Measurements from ENCODE around the gene GUCA2A.

GUCA2A gene

GRCh38 chr1:42176902-42177519 lies 12.5 kb upstream of the GUCA2A start:
- peak; percentile 26 for DNase-seq

DNA sequence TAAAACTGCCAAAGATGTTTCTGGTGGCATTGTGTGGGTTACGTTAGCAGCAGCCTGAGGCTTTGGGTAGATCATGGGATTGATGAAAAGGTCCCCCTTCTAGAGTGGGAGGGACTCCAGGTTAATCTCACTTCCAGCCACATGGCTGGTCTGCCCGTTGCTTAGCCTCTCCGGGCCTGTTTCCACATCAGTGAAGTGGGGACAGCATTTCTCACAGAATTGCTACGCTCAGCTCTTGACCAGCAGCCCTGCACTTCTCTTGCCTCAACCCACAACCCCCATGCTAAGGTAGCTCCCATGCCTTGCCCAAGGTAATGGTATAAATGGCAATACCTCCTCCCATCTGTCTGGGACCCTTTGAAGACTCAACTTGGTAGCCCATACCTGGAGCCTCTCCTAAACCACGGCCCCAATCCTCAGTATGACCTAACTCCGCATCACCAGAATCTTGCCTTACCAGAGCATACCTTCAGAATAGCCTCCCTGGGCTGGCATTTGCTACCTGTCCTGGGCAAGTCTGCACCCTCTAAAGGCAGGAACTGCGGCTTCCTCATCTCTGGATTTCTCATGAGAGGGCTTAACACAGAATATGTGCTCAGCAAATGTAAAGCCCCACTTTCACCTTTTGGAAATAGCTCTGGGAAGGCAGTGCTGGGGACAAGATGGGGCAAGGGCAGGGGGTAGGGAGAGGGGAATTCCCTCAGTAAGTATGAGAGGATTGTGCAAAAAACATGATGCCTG lies 10.9 kb upstream of the GUCA2A start:
- DNase-seq, result no peak

DNA sequence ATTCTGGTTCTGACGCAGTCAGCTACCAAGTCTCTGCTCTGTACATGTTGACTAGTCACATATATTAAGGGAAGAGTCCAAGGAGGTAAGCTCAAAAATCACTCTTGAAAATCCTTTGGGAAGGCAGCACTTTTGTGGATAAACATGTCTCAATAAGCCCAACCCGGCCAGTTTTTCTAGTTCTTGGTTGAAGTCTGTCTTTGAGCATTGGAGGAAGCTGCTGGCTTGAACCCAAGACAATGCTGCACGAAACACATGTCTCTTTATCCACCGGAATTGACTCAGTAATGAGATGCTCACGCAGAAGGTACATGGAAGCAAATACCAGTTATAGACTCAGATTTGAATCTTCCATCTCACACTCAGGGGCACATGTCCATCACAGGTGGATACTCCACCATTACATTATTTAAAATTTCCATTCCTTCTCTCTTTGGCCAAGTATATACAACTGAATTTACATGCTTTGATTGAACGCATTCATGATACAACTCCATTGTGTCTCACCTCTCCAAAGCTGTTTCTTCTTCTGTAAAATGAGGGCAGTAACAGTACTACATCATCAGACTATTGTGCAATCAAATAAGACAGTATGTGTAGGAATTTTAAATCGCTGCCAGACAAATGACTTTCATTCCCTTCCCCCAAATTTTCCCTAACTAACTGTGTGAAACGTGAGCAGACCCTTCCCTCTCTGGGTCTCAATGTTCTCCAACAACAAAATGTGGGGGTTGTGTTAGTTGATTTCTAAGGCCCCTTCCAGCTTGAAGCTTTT lies 9.6 kb upstream of the GUCA2A start:
- no peak for DNase-seq

- DNase-seq, result peak; percentile 11
Observed at GRCh38 chr1:42173155-42173933, 8.8 kb upstream of the GUCA2A start.

- DNase-seq, result no peak
Observed at GRCh38 chr1:42172381-42173133, 8.0 kb upstream of the GUCA2A start.

DNA sequence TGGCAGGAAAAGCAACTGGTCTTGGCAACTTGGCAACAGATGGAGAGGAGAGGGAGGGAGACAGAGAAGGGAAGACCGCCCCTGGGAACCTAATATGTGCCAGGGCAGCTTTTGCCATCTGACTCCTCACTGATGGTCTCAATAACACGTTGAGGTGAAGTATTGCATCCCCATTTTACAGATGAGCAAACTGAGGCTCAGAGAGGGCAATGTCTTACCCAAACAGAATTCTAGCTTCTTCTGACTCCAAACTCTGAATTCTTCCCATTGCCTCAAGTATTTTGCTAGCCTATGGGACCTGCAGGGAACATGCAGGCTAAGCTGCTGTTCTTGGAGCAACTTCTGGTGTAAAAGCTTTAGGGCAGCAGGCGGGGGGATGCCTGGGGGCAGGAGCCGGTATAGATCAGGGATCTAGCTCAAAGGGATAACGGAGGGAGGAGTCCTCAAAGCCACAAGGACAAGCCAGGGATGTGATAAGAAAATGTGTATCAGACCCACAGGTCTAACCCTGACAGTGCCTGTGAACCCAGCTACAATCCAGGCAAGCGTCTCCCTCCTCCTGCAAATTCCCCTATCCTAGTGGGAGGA lies 7.2 kb upstream of the GUCA2A start:
- DNase-seq, result no peak

GRCh38 chr1:42170779-42171621 lies 6.5 kb upstream of the GUCA2A start:
- no peak for DNase-seq

DNA sequence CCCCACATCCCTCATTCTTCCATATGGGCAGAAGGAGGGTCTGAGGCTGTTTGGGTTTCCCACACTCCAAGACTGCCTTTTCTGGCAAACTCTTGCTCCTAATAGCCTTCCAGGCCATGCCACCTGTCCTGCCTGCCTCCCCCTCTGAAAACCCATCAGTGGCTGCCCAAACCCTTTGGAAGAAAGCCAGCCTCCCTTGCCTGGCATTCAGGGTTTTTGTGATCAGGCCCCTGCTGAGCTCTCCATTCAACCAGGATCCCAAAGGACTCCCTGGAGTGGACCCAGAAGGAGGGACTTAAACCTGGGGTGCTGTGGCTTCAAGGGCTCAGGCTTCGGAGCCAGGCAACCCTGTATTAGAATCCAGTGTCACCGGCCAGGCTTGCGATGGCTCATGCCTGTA lies 4.2 kb upstream of the GUCA2A start:
- DNase-seq, result no peak

DNA sequence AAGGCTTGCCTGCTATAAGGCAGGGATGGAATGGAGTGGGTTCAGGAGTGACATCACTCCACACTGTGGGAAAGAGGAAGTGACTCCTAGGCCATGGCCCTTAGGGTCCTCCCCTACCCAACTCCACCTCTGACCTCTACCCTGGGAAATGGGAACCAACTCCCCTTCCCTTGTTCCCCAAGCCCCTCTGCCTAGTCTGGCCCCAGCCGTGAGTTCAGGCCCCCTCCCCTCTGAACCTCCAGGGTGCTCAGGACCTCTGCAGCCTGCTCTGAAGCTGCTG lies 3.8 kb upstream of the GUCA2A start:
- no peak for DNase-seq

GRCh38 chr1:42167611-42168390 lies 3.3 kb upstream of the GUCA2A start:
- DNase-seq, result no peak

- peak; percentile 85 for DNase-seq
Observed at GRCh38 chr1:42165511-42166210, 1.1 kb upstream of the GUCA2A start.

GRCh38 chr1:42163536-42164503 lies 725 bp downstream of the GUCA2A start:
- no peak for DNase-seq

DNA sequence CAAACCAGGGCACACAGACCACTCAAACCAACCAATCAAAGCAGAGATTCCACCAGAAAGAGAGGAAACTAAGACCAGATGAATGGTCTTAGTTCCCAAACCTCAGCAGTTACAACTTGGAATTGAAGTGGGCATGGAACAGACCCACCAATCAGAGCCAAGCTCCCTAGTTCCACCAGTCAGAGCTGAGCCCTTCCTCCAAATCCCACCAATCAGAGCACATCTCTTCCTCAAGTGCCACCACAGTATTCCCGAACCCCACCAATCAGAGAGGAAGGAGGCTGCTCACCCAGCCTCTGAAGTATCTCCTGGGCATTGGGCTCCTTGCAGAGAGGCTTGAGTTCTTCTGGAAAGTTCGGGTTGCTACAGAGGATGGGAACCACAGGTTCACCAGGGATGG lies 1.4 kb downstream of the GUCA2A start:
- DNase-seq, result no peak

DNA sequence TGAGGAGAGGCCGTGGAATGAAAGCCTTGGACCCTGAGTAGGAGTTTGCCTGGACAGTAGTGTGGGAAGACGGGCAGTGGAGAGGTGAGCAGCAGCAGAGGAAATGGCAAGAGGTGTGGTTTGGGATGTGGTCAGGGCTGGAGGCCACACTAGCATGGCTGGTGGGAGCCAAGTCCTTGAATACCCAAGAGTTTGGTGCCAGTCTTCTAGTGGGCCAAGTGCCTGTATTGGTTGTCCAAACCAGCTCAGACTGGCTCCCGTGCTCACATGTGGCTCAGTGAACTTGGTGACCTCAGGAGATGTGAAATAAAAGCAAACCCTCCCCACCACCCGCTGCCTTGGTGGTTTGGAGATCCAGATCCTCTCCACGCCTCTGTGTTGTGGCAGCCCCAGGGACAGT lies 2.4 kb downstream of the GUCA2A start:
- no peak for DNase-seq

GRCh38 chr1:42158189-42158588 lies 6.4 kb downstream of the GUCA2A start:
- no peak for DNase-seq

GRCh38 chr1:42157667-42158066 lies 6.9 kb downstream of the GUCA2A start:
- peak; percentile 23 for DNase-seq

DNA sequence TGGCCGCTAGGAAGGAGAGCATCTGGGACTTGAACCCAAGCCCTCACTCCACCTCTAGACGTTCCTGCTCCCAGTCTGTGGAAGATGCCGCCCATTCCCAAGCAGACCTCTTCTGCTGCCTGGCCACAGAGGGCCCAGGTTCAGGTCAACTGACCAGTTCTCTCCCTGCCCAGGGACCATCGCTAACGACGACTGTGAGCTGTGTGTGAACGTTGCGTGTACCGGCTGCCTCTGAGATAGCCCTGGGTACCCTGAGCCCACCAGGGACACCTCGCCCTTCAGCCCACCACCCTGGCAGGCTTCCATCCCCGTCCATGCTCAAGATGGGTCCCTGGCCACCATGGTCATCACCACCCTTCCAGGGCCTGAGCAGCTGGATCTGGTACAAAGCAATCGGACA lies 9.2 kb downstream of the GUCA2A start:
- DNase-seq, result no peak

DNA sequence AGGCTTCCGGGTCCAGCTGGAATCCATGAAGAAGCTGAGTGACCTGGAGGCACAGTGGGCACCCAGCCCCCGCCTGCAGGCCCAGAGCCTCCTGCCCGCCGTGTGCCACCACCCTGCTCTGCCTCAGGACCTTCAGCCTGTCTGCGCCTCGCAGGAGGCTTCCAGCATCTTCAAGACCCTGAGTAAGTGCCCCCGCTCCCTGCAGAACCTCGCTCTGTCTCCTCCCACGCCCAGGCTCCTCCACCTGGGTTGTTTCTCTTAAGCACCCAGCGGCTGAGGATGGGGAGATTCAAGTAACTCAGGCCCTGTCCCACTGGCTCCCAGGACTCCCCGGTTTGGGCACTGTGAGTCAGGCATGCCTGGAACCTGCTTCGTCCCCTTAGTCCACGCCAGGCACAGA lies 9.9 kb downstream of the GUCA2A start:
- DNase-seq, result no peak

DNA sequence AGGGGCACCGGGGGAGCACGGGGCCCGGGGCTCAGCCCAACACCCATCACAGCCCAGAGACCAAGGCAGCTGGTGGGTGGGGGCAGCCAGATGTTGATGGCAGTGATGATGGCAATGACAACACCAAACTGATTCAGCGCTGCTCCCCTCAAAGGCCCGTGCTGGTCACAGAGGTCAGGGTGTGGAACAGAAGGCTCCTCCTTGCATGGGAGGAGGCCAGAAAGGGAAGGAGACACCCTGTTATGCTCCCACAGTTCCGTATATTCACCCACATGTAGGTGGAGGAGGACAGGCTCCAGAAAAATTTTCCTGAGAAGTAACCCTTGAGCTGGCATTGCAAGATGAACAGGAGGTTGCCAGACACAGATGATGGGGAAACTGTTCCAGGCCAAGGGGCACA lies 10.9 kb downstream of the GUCA2A start:
- no peak for DNase-seq

All from NCI-H146 (cell line).